T-cell (primary cell): ENCODE results near the gene BTBD17. TPM values are rescaled to one million over a fixed set of nuclear protein-coding genes. Genes with fewer than 3 reads are reported as not detected.

Source experiments
- ATAC-seq, 4 experiments: fragments of 200-7000 bp in 3 of 4; fragments of 150-1000 bp in 1 of 4; cut with Tn5 transposase; replicated peaks in 1 of 4; 1 replicate in 3 of 4; 2 replicates in 1 of 4; pipeline ENCODE4 v1.10.0; 2021; ENCODE audit warnings: moderate library complexity in 3 of 4, mild to moderate bottlenecking in 2 of 4, moderate number of reproducible peaks in 1 of 4
- CTCF ChIA-PET, 2 donors: fragments of 300-600 bp; sonication (Branson Sonifier 250); formaldehyde crosslinking; loops; one replicate each; lab custom pipeline; 2022; ENCODE audit warnings: antibody characterized with exemption in 2 of 2; lab: Charles Lee
- POLR2A ChIA-PET, 2 donors: fragments of 300-600 bp; sonication (Branson Sonifier 250); formaldehyde crosslinking; loops; one replicate each; lab custom pipeline; 2022; ENCODE audit warnings: antibody characterized with exemption in 2 of 2; lab: Charles Lee
- DNase-seq, 35 experiments: peaks; one replicate each; pipeline versions ENCODE4 v3.0.0 to v3.0.0-alpha.2; 2013 to 2023
- H3K27ac ChIP-seq: one replicate; pipeline ENCODE4 v1.5.1; 2013; ENCODE audit warnings: low read length
- H3K27me3 ChIP-seq, 2 experiments: replicated peaks in 1 of 2; 1 replicate in 1 of 2; 2 replicates in 1 of 2; pipeline versions ENCODE4 v1.6.1 to v1.7.0; 2013; ENCODE audit warnings: low read length in 1 of 2, mixed read lengths in 1 of 2; ENCODE audit not compliant: control insufficient read depth in 2 of 2, insufficient read depth in 2 of 2; ENCODE audit errors: extremely low read depth in 1 of 2
- H3K36me3 ChIP-seq, 2 donors: 1 replicate in 1 of 2; 2 replicates in 1 of 2; pipeline versions ENCODE4 v1.6.1 to v1.7.0; 2013; ENCODE audit warnings: low read length in 1 of 2; ENCODE audit not compliant: control insufficient read depth in 2 of 2, insufficient read depth in 1 of 2; ENCODE audit errors: extremely low read depth in 1 of 2
- H3K4me1 ChIP-seq, 2 experiments: 1 replicate in 1 of 2; 2 replicates in 1 of 2; pipeline versions ENCODE4 v1.6.1 to v1.7.0; 2013; ENCODE audit warnings: low read length in 2 of 2, mixed read lengths in 1 of 2; ENCODE audit not compliant: insufficient read depth in 2 of 2, control insufficient read depth in 1 of 2; ENCODE audit errors: extremely low read depth in 1 of 2
- H3K4me3 ChIP-seq, 2 donors: 1 replicate in 1 of 2; 2 replicates in 1 of 2; pipeline versions ENCODE4 v1.5.1 to v1.7.0; 2013; ENCODE audit warnings: mild to moderate bottlenecking in 2 of 2, low read length in 1 of 2, moderate library complexity in 1 of 2; ENCODE audit not compliant: control insufficient read depth in 1 of 2; ENCODE audit errors: extremely low read depth in 1 of 2
- H3K9me3 ChIP-seq: 2 replicates; pipeline ENCODE4 v1.7.0; 2013
- H3K27ac Mint-ChIP-seq, 2 donors: one replicate each; pipeline ENCODE4 v1.8.0; 2020 to 2021; ENCODE audit warnings: mild to moderate bottlenecking in 2 of 2, mixed read lengths in 2 of 2
- H3K27me3 Mint-ChIP-seq, 2 donors: one replicate each; pipeline ENCODE4 v1.8.0; 2021 to 2022; ENCODE audit warnings: mixed read lengths in 2 of 2
- H3K36me3 Mint-ChIP-seq: one replicate; pipeline ENCODE4 v1.8.0; 2021; ENCODE audit warnings: mixed read lengths
- H3K4me1 Mint-ChIP-seq, 3 donors: one replicate each; pipeline ENCODE4 v1.8.0; 2020 to 2022; ENCODE audit warnings: mixed read lengths in 3 of 3, mild to moderate bottlenecking in 1 of 3
- H3K4me3 Mint-ChIP-seq, 3 donors: one replicate each; pipeline ENCODE4 v1.8.0; 2020 to 2022; ENCODE audit warnings: mild to moderate bottlenecking in 3 of 3, mixed read lengths in 3 of 3, moderate library complexity in 3 of 3
- H3K9me3 Mint-ChIP-seq, 3 donors: one replicate each; pipeline ENCODE4 v1.8.0; 2020 to 2022; ENCODE audit warnings: mixed read lengths in 3 of 3
- WGBS: methylation state at CpG from one replicate; pipeline ENCODE4 v1.1.5; 2013; ENCODE audit warnings: missing lambda C conversion rate; ENCODE audit not compliant: insufficient coverage; 5-methylcytosine and 5-hydroxymethylcytosine counted together
- total RNA-seq, 35 experiments: library from RNA in 6 of 35; stranded (reverse) in 6 of 35; fragments of 120-200 nt in 1 of 35; gene quantifications; one replicate each; pipeline versions ENCODE4 v1.2.1 to v1.2.4 and lab custom pipeline; 2013 to 2026

Gene BTBD17
- total RNA-seq, 5 donors from 2014 or later (not counting 1 experiment from before 2014, with no cell fraction given), result 0.26 TPM; not detected in 4

DNA sequence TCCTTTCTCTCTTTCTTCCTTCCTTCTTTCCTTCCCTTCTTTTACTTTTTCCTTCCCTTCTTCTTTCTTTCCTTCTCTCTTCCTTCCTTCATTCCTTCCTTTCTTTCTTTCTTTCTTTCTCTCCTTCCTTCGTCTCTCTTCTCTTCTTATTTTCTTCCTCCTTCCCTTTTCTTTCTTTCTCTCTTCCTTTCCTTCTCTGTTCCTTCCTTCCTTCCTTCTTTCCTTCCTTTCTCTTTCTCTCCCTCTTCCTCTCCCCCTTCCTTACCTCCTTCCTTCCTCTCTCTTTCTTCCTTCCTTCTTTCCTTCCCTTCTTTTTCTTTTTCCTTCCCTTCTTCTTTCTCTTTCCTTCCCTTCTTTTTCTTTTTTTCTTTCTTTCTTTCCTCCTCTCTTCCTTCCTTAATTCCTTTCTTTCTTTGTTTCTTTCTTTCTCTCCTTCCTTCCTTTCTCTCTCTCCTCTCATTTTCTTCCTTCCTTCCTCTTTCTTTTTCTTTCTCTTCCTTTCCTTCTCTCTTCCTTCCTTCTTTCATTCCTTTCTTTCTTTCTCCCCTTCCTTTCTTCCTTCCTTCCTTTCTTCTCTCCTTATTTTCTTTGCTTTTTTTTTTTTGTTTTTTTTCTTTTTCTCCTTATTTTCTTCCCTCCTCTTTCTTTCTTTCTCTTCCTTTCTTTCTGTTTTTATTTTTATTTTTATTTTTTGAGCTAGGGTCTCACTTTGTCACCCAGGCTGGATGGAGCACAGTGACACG is 28.4 kb upstream of the BTBD17 start:
- no peaks in the 10 kb centered on the region for H3K9me3 ChIP-seq
- H3K4me3 Mint-ChIP-seq, result no peak overlapping the region
- CTCF ChIA-PET, result no interaction called here
- no peak overlapping the region for H3K4me3 ChIP-seq
- H3K27me3 Mint-ChIP-seq, result no peaks in the 10 kb centered on the region
- H3K4me1 Mint-ChIP-seq, result no peaks in the 10 kb centered on the region
- H3K27me3 ChIP-seq, result peaks cover 0 to 23% of the 10 kb centered on the region in 2 experiments
- H3K27ac ChIP-seq, result no peak overlapping the region
- H3K36me3 Mint-ChIP-seq, result no peaks in the 10 kb centered on the region
- ATAC-seq (no peak), DNase-seq (no peak)
- POLR2A ChIA-PET, result no interaction called here
- no peaks in the 10 kb centered on the region for H3K9me3 Mint-ChIP-seq
- 91% methylated on average over 1 of the region's 2 CpGs for WGBS
- H3K27ac Mint-ChIP-seq, result no peak overlapping the region
- no peaks in the 10 kb centered on the region for H3K36me3 ChIP-seq
- H3K4me1 ChIP-seq, result no peaks in the 10 kb centered on the region

DNA sequence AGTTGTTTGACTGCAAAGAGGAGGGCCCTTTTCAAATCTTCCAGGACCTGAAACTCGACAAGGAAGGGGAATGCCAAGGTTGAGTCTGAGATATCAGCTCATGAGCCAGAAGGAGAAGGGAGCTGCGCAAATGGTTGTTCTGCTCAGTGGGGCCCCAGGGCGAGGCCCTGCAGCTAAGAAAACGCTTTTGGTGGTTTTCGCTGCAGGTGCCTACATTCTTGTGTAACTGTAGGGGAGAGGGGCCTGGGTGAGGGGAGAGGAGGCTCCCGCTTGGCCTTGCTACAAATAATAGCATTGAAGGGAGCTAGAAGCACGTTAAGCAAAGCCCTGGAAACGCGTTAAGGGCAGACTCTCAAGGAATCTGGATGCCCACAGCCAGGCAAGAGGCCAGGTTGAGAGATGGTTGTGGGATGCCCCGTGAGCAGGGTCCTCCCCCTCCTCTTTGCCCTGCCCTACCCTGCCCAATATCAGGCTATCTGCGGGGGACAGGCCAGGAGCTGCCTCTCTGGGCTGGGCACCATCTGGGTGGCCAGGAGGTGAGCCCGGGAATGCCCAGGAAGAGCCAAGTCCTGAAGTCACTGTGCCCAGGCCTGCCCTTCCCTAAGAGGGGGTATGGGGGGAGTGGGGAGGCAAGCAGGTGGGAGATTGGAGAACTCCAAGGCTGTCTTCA is 27.6 kb upstream of the BTBD17 start:
- ATAC-seq (no peak), DNase-seq (no peak)
- Mint-ChIP-seq H3K27ac (no peak overlapping the region), H3K4me1 (no peaks in the 10 kb centered on the region), H3K36me3 (no peaks in the 10 kb centered on the region), H3K4me3 (no peak overlapping the region), H3K9me3 (no peaks in the 10 kb centered on the region), H3K27me3 (no peaks in the 10 kb centered on the region)
- Histone ChIP-seq H3K4me1 (no peaks in the 10 kb centered on the region), H3K4me3 (no peak overlapping the region), H3K27me3 (peaks cover 0 to 20% of the 10 kb centered on the region in 2 experiments), H3K9me3 (no peaks in the 10 kb centered on the region), H3K27ac (no peak overlapping the region), H3K36me3 (no peaks in the 10 kb centered on the region)
- CTCF ChIA-PET, result no interaction called here
- WGBS, result 50% methylated on average over 7 of the region's 12 CpGs
- POLR2A ChIA-PET, result no interaction called here

DNA sequence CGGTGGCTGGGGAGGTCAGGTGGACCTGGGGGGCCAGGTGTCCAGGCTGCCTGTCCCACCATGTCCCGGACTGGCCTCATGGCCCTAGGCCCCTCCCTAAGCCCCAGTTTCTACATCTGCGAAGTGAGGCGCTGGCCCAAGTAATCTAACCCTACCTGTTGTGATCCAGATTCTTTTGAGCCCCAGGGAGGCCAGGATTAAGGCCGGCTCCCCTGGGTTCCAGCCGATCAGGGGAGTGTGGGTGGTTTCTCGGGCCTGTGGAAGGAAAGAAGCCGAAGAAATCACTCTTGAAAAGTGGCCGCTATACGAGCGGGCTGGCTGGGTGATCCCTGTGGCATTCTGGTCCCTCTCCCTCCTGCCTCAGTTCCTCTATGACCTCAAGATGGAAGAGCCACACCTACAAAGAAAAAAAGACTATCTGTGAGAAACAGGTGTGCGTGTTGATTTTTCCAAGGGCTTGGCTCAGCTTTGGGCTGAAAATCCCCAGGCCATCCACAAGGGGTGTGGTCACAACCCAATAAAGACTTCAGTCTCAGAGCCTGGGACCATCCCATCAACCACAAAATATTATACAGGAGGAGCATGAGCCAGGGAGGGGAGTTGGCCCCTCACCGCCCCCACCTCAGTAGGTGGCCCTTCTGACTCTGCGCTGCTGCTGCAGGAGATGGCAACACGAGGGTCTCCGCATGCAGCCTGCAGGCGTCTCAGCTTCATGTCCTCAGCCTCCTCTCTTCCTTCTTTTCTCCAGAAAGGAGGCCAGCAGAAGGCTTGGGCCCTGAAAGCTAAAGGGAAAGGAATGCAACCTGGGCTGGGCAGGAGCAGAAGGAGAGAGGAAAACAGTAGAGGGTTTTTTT is 25.9 kb upstream of the BTBD17 start:
- no peak for ATAC-seq
- CTCF ChIA-PET, result no interaction called here

DNA sequence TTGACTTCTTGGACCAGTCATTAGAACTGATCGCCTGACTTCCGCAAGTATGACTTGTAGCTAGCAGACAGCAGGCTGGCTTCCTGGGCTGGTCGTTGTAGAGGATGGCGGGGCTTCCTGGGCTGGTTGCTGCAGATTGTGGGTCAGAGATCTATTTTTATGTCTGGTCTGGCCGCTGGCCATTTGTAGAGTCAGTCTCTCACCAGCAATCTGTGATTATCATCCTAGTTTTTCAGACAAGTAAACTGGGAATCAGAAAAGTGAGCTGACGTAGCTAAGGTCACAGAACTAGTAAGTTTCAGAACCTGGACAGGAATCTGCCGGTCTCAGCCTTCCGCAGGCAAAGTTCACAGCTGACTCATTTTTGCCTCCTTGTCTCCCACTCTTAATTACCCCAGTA is 24.7 kb upstream of the BTBD17 start:
- Mint-ChIP-seq H3K27me3 (no peaks in the 10 kb centered on the region), H3K4me3 (no peak overlapping the region), H3K4me1 (no peaks in the 10 kb centered on the region), H3K27ac (no peak overlapping the region), H3K36me3 (no peaks in the 10 kb centered on the region), H3K9me3 (no peaks in the 10 kb centered on the region)
- DNase-seq (no peak), ATAC-seq (no peak)
- ChIA-PET POLR2A (no interaction called here), CTCF (interaction anchor here in 1 of 2 donors (0.6 kb wide), 1 partner anchor 18 kb away, joined by 3 read pairs; no protein-coding TSS in a partner anchor)
- H3K27ac ChIP-seq, result no peak overlapping the region
- 62% methylated on average over 8 of the region's 8 CpGs for WGBS
- H3K9me3 ChIP-seq, result no peaks in the 10 kb centered on the region
- no peak overlapping the region for H3K4me3 ChIP-seq
- no peaks in the 10 kb centered on the region for H3K4me1 ChIP-seq
- H3K27me3 ChIP-seq, result peaks cover 0 to 19% of the 10 kb centered on the region in 2 experiments
- no peaks in the 10 kb centered on the region for H3K36me3 ChIP-seq

More for the DNA sequence above, 25.9 kb upstream of the BTBD17 start:
- no peak overlapping the region for H3K4me3 Mint-ChIP-seq
- H3K4me1 ChIP-seq, result no peaks in the 10 kb centered on the region
- H3K36me3 ChIP-seq, result no peaks in the 10 kb centered on the region
- no peak overlapping the region for H3K4me3 ChIP-seq
- no peaks in the 10 kb centered on the region for H3K27me3 Mint-ChIP-seq
- H3K9me3 Mint-ChIP-seq, result no peaks in the 10 kb centered on the region
- POLR2A ChIA-PET, result no interaction called here
- H3K4me1 Mint-ChIP-seq, result no peaks in the 10 kb centered on the region
- WGBS, result 100% methylated on average over 5 of the region's 17 CpGs
- DNase-seq, result no peak
- H3K27ac ChIP-seq, result no peak overlapping the region
- H3K27me3 ChIP-seq, result peaks cover 0 to 22% of the 10 kb centered on the region in 2 experiments
- no peaks in the 10 kb centered on the region for H3K36me3 Mint-ChIP-seq
- no peaks in the 10 kb centered on the region for H3K9me3 ChIP-seq
- H3K27ac Mint-ChIP-seq, result no peak overlapping the region

DNA sequence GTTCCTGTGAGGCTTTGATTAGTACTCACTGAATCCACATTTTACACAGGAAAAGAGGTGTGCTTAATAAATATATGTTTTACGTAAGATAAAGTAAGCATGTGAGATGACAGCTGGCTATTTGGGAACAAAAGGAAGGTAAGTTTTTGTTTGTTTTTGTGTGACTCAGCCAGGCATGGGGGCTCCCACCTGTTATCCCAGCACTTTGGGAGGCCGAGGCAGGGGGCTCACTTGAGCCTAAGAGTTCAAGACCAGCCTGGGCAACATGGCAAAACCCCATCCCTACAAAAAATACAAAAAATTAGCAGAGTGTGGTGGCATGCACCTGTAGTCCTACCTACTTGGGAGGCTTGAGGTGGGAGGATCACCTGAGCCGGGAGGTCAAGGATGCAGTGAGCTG is 23.5 kb upstream of the BTBD17 start:
- Histone ChIP-seq H3K27me3 (peaks cover 0 to 13% of the 10 kb centered on the region in 2 experiments), H3K4me3 (no peak overlapping the region), H3K36me3 (no peaks in the 10 kb centered on the region), H3K9me3 (no peaks in the 10 kb centered on the region), H3K27ac (no peak overlapping the region), H3K4me1 (peaks cover 0 to 2% of the 10 kb centered on the region in 2 experiments)
- no peaks in the 10 kb centered on the region for H3K36me3 Mint-ChIP-seq
- H3K9me3 Mint-ChIP-seq, result no peaks in the 10 kb centered on the region
- ChIA-PET CTCF (no interaction called here), POLR2A (no interaction called here)
- 93% methylated on average over 2 of the region's 3 CpGs for WGBS
- H3K4me1 Mint-ChIP-seq, result peaks cover 0 to 6% (median 0%) of the 10 kb centered on the region in 3 donors
- no peak overlapping the region for H3K4me3 Mint-ChIP-seq
- DNase-seq, result no peak
- no peak overlapping the region for H3K27ac Mint-ChIP-seq
- no peaks in the 10 kb centered on the region for H3K27me3 Mint-ChIP-seq
- ATAC-seq, result no peak

DNA sequence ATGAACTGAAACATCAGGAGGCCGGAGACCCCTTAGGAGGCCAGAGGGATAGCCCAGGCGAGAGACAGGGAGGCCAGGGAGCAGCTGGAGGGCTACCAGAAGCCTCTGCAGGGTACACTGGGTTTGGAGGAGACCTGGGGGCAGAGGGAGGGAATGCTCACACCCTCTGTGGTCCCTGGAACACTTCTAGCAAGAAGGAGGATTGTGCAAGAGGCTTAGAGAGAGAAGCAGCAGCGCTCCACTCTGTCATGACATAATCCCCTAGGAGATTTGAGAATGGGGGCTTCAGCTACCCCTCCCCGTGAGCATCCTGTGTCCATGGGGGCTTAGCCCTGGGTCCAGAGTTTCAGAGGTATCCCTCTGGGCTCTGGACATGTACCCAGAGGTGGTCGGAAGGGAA is 21.5 kb upstream of the BTBD17 start:
- no peak overlapping the region for H3K27ac Mint-ChIP-seq
- no peaks in the 10 kb centered on the region for H3K36me3 ChIP-seq
- no peak overlapping the region for H3K4me3 Mint-ChIP-seq
- DNase-seq, result no peak
- H3K4me3 ChIP-seq, result no peak overlapping the region
- H3K27ac ChIP-seq, result no peak overlapping the region
- CTCF ChIA-PET, result interaction anchor here in 1 of 2 donors (1.6 kb wide), 1 partner anchor 74 kb away, joined by 3 read pairs; no protein-coding TSS in a partner anchor
- no peaks in the 10 kb centered on the region for H3K9me3 Mint-ChIP-seq
- H3K27me3 ChIP-seq, result peaks cover 0 to 22% of the 10 kb centered on the region in 2 experiments
- no peak for ATAC-seq
- H3K4me1 Mint-ChIP-seq, result peaks cover 0 to 11% (median 3%) of the 10 kb centered on the region in 3 donors
- H3K4me1 ChIP-seq, result peaks cover 3 to 21% of the 10 kb centered on the region in 2 experiments
- 80% methylated on average over 2 of the region's 5 CpGs for WGBS
- H3K36me3 Mint-ChIP-seq, result no peaks in the 10 kb centered on the region
- POLR2A ChIA-PET, result no interaction called here
- H3K27me3 Mint-ChIP-seq, result no peaks in the 10 kb centered on the region
- no peaks in the 10 kb centered on the region for H3K9me3 ChIP-seq
